Measurements from ENCODE around the gene CDC42BPB. TPM values are rescaled to one million over a fixed set of nuclear protein-coding genes. Genes with fewer than 3 reads are reported as not detected.

The CDC42BPB gene
- polyA plus RNA-seq, 1 donor (not counting 4 experiments of a cell fraction or from before 2014, with no cell fraction given): 41.3 TPM

DNA sequence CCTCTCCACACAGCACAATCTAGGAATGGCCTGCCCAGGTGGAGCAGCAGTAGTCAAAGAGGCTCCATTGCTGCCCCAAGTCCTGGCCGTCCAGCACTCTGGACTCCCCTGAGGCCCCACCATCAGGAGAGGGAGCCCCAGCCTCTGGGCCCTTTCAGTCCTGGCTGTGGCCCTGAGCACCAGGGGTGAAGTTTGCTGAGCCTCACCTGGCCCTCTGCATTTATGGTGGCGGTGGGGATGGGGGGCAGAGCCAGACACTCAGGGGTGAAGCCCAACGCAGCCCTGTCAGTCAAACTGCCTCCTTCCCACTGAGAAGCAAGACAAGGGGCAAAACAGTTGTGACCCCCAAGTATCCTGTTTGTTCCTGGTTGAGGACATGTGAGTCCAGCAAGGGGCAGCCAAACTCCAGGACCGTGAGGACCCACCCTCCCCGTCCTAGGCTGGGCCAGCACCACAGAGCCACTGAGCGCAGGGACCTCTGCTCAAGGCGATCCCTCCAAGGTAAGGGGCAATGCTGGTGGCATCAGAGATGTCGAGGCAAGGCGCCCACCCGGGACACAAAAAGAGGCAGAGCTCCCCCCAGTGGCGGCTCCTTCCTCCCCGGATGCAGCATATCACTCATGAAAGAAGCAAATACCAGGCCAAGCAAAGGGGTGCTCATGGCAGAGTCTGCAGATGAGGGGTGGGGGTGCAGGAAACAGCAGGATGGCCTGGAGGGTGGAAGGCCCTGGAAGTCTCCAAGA is 139.7 kb downstream of the CDC42BPB start:
- FAIRE-seq (no peak), DNase-seq (ENCODE audit: low read depth, low spot score) (no peak)
- Histone ChIP-seq H3K9ac (ENCODE audit: control insufficient read depth, extremely low read depth, insufficient read depth, low read length) (no peak overlapping the region), H3K9me1 (ENCODE audit: control insufficient read depth, extremely low read depth, insufficient read depth, low read length) (no peaks in the 10 kb centered on the region), H3K4me1 (ENCODE audit: control insufficient read depth, extremely low read depth, insufficient read depth, low read length) (no peaks in the 10 kb centered on the region), H3K27ac (ENCODE audit: control insufficient read depth, insufficient read depth, low read length) (no peak overlapping the region), H3K4me2 (ENCODE audit: control insufficient read depth, extremely low read depth, insufficient read depth, low read depth, low read length) (no peak overlapping the region), H3K27me3 (ENCODE audit: control insufficient read depth, extremely low read depth, insufficient read depth, low read length) (peaks cover 9% of the 10 kb centered on the region), H3K79me2 (ENCODE audit: control insufficient read depth, insufficient read depth, low read length) (no peaks in the 10 kb centered on the region), H3K9me3 (ENCODE audit: control insufficient read depth, low read depth, low read length) (peaks cover 1% of the 10 kb centered on the region), H3K4me3 (ENCODE audit: control insufficient read depth in 2 of 3, extremely low read depth in 1 of 3, insufficient read depth in 2 of 3, low read depth in 1 of 3, low read length in 3 of 3) (no peak overlapping the region), H4K20me1 (ENCODE audit: control insufficient read depth, extremely low read depth, insufficient read depth, low read length) (no peaks in the 10 kb centered on the region), H3K36me3 (ENCODE audit: control insufficient read depth in 2 of 2, extremely low read depth in 1 of 2, insufficient read depth in 2 of 2, low read length in 2 of 2) (no peaks in the 10 kb centered on the region), H2AFZ (ENCODE audit: control insufficient read depth, low read length) (no peak overlapping the region)
- TF ChIP-seq EZH2 (IDR thresholded peaks at IDR 0.05; ENCODE audit: low read length) (no peak), CTCF (optimal IDR thresholded peaks at IDR 0.05 in 1 of 3, IDR thresholded peaks at IDR 0.05 in 1 of 3, conservative IDR thresholded peaks at IDR 0.05 in 1 of 3; ENCODE audit: extremely low read depth in 1 of 3, insufficient read depth in 2 of 3, low read length in 3 of 3) (peak; percentile 60 to 69 (median 61))
- dilution Hi-C loops (cut with MboI; ENCODE audit: extremely low pct_ligation_motif_present, low sequenced_read_pairs): no loop called here

GRCh38 chr14:102917056-102917385 is 140.3 kb downstream of the CDC42BPB start:
- H3K4me1 ChIP-seq (ENCODE audit: control insufficient read depth, extremely low read depth, insufficient read depth, low read length): no peaks in the 10 kb centered on the region
- peaks cover 1% of the 10 kb centered on the region for H3K9me3 ChIP-seq (ENCODE audit: control insufficient read depth, low read depth, low read length)
- H2AFZ ChIP-seq (ENCODE audit: control insufficient read depth, low read length): no peak overlapping the region
- no peak for DNase-seq (ENCODE audit: low read depth, low spot score)
- no peaks in the 10 kb centered on the region for H3K9me1 ChIP-seq (ENCODE audit: control insufficient read depth, extremely low read depth, insufficient read depth, low read length)
- no peak overlapping the region for H3K4me2 ChIP-seq (ENCODE audit: control insufficient read depth, extremely low read depth, insufficient read depth, low read depth, low read length)
- no peak overlapping the region for H3K4me3 ChIP-seq (ENCODE audit: control insufficient read depth in 2 of 3, extremely low read depth in 1 of 3, insufficient read depth in 2 of 3, low read depth in 1 of 3, low read length in 3 of 3)
- TF ChIP-seq CTCF (optimal IDR thresholded peaks at IDR 0.05 in 1 of 3, IDR thresholded peaks at IDR 0.05 in 1 of 3, conservative IDR thresholded peaks at IDR 0.05 in 1 of 3; ENCODE audit: extremely low read depth in 1 of 3, insufficient read depth in 2 of 3, low read length in 3 of 3) (no peak), EZH2 (IDR thresholded peaks at IDR 0.05; ENCODE audit: low read length) (no peak)
- H3K27me3 ChIP-seq (ENCODE audit: control insufficient read depth, extremely low read depth, insufficient read depth, low read length): peaks cover 3% of the 10 kb centered on the region
- no peaks in the 10 kb centered on the region for H4K20me1 ChIP-seq (ENCODE audit: control insufficient read depth, extremely low read depth, insufficient read depth, low read length)
- H3K9ac ChIP-seq (ENCODE audit: control insufficient read depth, extremely low read depth, insufficient read depth, low read length): no peak overlapping the region
- no peaks in the 10 kb centered on the region for H3K79me2 ChIP-seq (ENCODE audit: control insufficient read depth, insufficient read depth, low read length)
- no peak overlapping the region for H3K27ac ChIP-seq (ENCODE audit: control insufficient read depth, insufficient read depth, low read length)
- no peaks in the 10 kb centered on the region for H3K36me3 ChIP-seq (ENCODE audit: control insufficient read depth in 2 of 2, extremely low read depth in 1 of 2, insufficient read depth in 2 of 2, low read length in 2 of 2)
- FAIRE-seq: no peak
- dilution Hi-C loops (cut with MboI; ENCODE audit: extremely low pct_ligation_motif_present, low sequenced_read_pairs): no loop called here
